ENCODE data around the gene CEP135.

GRCh38 chr4:56062526-56063145, 113.9 kb downstream of the CEP135 start:
- TF ChIP-seq POLR2AphosphoS5 (IDR thresholded peaks at IDR 0.05; ENCODE audit: insufficient read depth in 1 of 2, low read depth in 1 of 2), result no peak
- TF ChIP-seq CTCF (IDR thresholded peaks at IDR 0.05), result no peak
- TF ChIP-seq POLR2A (IDR thresholded peaks at IDR 0.05), result no peak
